GM10266 (cell line): ENCODE data around the gene AKT3.

Experiments
- DNase-seq: peaks from one replicate; pipeline ENCODE4 v3.0.0; 2012; ENCODE audit errors: extremely low spot score
- TF ChIP-seq, protein P1 (sequence below): IDR thresholded peaks from 2 replicates; pipeline ENCODE4 v1.5.1; 2012; ENCODE audit warnings: mild to moderate bottlenecking, low read depth; ENCODE audit not compliant: control insufficient read depth, insufficient read depth; ENCODE audit errors: missing control alignments

AKT3 gene

DNA sequence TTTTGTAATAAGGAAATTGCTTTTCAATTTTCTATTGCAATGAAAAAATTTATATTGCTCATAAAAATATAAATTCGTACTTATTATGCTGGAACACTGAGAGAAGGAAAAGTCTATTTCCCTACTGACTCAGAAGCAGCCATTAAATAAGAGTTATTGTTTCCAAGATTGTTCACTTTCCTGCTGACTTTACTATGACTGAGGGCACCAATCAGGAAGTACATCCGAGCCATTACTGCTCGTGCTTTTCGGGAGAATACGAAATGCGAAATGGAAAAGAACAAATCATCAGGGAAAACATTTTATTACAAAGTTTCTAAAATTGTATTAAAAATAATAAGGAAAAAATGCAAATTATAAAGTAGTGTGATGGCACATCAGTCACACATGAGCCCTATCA is 204.8 kb downstream of the AKT3 start:
- TF ChIP-seq, protein P1, sequence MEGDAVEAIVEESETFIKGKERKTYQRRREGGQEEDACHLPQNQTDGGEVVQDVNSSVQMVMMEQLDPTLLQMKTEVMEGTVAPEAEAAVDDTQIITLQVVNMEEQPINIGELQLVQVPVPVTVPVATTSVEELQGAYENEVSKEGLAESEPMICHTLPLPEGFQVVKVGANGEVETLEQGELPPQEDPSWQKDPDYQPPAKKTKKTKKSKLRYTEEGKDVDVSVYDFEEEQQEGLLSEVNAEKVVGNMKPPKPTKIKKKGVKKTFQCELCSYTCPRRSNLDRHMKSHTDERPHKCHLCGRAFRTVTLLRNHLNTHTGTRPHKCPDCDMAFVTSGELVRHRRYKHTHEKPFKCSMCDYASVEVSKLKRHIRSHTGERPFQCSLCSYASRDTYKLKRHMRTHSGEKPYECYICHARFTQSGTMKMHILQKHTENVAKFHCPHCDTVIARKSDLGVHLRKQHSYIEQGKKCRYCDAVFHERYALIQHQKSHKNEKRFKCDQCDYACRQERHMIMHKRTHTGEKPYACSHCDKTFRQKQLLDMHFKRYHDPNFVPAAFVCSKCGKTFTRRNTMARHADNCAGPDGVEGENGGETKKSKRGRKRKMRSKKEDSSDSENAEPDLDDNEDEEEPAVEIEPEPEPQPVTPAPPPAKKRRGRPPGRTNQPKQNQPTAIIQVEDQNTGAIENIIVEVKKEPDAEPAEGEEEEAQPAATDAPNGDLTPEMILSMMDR, result no peak
- DNase-seq, result no peak

DNA sequence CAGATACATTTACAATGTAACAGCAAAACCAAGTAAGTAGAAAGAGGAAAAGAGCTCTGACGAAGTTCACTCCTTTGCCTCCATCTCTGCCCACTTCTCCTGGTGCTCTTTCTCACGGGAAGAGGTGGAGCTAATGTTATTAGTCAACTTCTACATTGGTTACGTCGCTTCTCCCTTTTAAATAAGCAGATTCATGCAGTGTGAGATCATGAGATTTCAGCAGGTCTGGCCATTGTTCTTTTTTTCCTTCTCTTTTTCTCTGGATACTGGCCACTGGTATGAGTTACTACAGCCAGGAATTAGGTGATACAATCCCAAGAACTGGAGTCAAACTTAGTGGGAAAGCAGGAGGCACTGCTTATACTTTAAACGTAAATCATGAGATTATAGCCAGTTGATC is 207.1 kb downstream of the AKT3 start:
- DNase-seq, result no peak

GRCh38 chr1:243639027-243639658 is 210.9 kb downstream of the AKT3 start:
- TF ChIP-seq, protein P1, result no peak
- no peak for DNase-seq

More for the DNA sequence above, 207.1 kb downstream of the AKT3 start:
- TF ChIP-seq, protein P1, result no peak

DNA sequence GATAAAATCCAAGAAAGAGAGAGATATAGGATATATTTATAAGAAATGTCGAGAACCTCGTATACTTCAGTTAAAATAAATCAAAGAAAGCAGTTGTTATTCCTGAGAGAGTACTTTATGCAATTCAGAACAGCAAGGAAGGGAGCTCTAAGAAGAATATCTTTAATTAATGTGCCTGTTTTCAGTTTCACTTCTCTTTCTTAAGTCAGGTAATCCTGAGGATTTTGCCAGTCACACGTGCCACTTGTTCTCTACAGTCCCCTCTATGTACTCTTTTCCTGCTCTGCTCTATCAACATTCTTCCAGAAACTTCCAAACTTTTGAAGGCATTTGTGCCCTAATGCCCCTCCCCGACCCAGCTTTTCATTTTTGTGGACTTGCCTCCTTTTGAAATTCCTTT is 211.9 kb downstream of the AKT3 start:
- TF ChIP-seq, protein P1, result no peak

DNA sequence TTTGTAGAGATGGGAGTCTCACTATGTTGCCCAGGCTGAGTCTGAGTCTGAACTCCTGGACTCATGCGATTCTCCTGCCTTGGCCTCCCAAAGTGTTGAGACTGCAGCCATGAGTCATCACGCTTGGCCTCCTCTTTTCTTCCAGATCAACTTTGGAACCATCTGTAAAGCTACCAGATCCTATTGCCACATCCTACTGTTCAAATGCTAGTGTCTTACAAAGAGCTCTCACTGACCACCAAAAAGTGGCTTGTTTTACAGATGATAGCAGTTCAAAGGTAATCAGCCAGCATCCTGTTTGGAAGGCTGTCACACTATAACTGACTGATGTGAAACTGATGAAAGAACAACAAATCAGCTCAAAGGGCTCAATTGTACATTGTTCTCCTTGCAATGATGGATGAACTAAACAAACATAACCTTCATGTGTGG is 221.6 kb downstream of the AKT3 start:
- DNase-seq, result no peak
- TF ChIP-seq, protein P1, result no peak

More for the DNA sequence above, 211.9 kb downstream of the AKT3 start:
- no peak for DNase-seq

DNA sequence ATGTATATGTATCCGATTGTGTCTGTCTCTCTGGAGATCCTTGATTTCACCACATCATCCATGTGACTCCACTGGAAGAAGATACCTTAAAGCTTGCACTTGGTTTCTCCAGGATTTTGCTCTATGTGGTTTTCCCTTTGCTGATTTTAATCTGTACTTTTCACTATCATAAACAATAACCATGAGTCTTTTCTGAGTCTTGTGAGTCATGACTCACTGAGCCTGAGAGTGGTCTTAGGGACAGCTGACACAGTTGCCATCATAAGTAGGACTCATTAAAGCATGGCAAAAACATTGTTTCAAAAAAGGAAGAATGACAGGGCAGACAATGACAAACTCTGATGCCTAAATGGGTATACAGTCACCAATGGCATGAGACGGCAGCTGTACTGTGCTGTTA is 226.2 kb downstream of the AKT3 start:
- no peak for DNase-seq
- TF ChIP-seq, protein P1, result no peak

DNA sequence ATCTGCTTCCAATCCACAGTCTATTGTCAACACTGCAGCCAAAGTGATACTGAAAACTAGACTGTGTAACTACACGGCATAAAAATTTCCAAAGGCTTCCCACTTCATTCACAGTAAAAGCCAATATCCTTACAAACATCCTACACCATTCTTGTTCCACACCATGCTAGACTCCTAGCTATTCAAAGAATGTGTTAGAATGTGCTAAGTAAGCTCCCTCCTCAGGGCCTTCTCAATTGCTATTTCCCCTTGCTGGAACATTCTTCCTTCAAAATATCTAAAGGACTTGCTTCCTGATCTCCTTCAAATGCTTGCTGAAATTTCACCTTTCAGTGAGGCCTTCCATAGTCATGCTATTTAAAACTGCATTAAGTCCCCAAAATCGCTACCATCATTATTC is 228.1 kb downstream of the AKT3 start:
- no peak for DNase-seq
- TF ChIP-seq, protein P1, result no peak
